HG03432 (cell line): ENCODE results near the gene ASIC1.
"Not testable (repeated sequence)": the region's sequence is repeated elsewhere in the genome, so short reads cannot be mapped to it uniquely, and the experiment has no call there.

Source experiments
- ATAC-seq: cut with Tn5 transposase; IDR thresholded peaks from one replicate; pipeline ENCODE4 v1.9.1; 2021; ENCODE audit warnings: mild to moderate bottlenecking, moderate library complexity; ENCODE audit not compliant: unreplicated experiment

ASIC1 gene

GRCh38 chr12:50083301-50083700 lies 25.9 kb downstream of the ASIC1 start:
- ATAC-seq: no peak

- not testable (repeated sequence) for ATAC-seq
These were observed 27.0 kb downstream of the ASIC1 start for GRCh38 chr12:50084409-50084774.

GRCh38 chr12:50084775-50085614 lies 27.6 kb downstream of the ASIC1 start, which contains the start of gene SMARCD1:
TSS of gene SMARCD1 (plus strand) at chr12:50085342. CDS start at chr12:50085370, 28 bp downstream.
- ATAC-seq: peak; percentile 83

GRCh38 chr12:50085615-50086072 lies 28.2 kb downstream of the ASIC1 start:
- ATAC-seq: peak; percentile 3

- no peak for ATAC-seq
These were observed 28.8 kb downstream of the ASIC1 start for GRCh38 chr12:50086148-50086547.

- no peak for ATAC-seq
These were observed 29.8 kb downstream of the ASIC1 start for GRCh38 chr12:50087151-50087550.

GRCh38 chr12:50087995-50088394 lies 30.6 kb downstream of the ASIC1 start:
- no peak for ATAC-seq

GRCh38 chr12:50088577-50089335 lies 31.4 kb downstream of the ASIC1 start:
- no peak for ATAC-seq

- no peak for ATAC-seq
These were observed 32.3 kb downstream of the ASIC1 start for GRCh38 chr12:50089730-50090129.

- no peak for ATAC-seq
These were observed 33.0 kb downstream of the ASIC1 start for GRCh38 chr12:50090391-50090790.

- no peak for ATAC-seq
These were observed 40.6 kb downstream of the ASIC1 start for GRCh38 chr12:50097952-50098351.

GRCh38 chr12:50099302-50100008 lies 42.1 kb downstream of the ASIC1 start:
- no peak for ATAC-seq

- no peak for ATAC-seq
These were observed 43.2 kb downstream of the ASIC1 start for GRCh38 chr12:50100561-50100960.

GRCh38 chr12:50101663-50102062 lies 44.3 kb downstream of the ASIC1 start:
- ATAC-seq: no peak

- no peak for ATAC-seq
These were observed 44.7 kb downstream of the ASIC1 start for GRCh38 chr12:50102131-50102531.

- ATAC-seq: no peak
These were observed 45.4 kb downstream of the ASIC1 start for GRCh38 chr12:50102646-50103309.

- no peak for ATAC-seq
These were observed 46.0 kb downstream of the ASIC1 start for GRCh38 chr12:50103351-50103750.

- no peak for ATAC-seq
These were observed 46.4 kb downstream of the ASIC1 start, which contains the start of gene GPD1 for GRCh38 chr12:50103767-50104321. TSS of gene GPD1 (plus strand) at chr12:50104008. CDS start at chr12:50104051, 43 bp downstream.

- ATAC-seq: no peak
These were observed 47.3 kb downstream of the ASIC1 start for GRCh38 chr12:50104417-50105366.
